Measurements from ENCODE around the gene PTBP1. TPM values are rescaled to one million over a fixed set of nuclear protein-coding genes. Genes with fewer than 3 reads are reported as not detected.

PTBP1 gene
- total RNA-seq, 1 experiment from 2014 or later, result 515 TPM

GRCh38 chr19:827710-828321 is 30.6 kb downstream of the PTBP1 start, which contains the start of gene AZU1:
Gene AZU1 (plus strand): TSS chr19:827837. CDS start chr19:827847, 10 bp downstream.
- Histone ChIP-seq H3K9me3 (ENCODE audit: control insufficient read depth, insufficient read depth, low read depth, low read length) (no peaks in the 10 kb centered on the region), H3K27me3 (ENCODE audit: control insufficient read depth, insufficient read depth, low read length) (no peaks in the 10 kb centered on the region), H3K4me3 (ENCODE audit: low read depth in 2 of 2, low read length in 2 of 2) (no peak within 1 kb of the TSS), H3K27ac (ENCODE audit: low read length) (no peak within 1 kb of the TSS), H3K4me1 (ENCODE audit: control insufficient read depth, insufficient read depth, low read length) (peaks cover 10% of the 10 kb centered on the region), H3K36me3 (ENCODE audit: control insufficient read depth, insufficient read depth, low read length) (no peaks in the 10 kb centered on the region)
- in situ Hi-C loops (cut with HindIII; ENCODE audit: low pct_unique_long_range_greater_than_20kb, low sequenced_read_pairs) (no loop called here), intact Hi-C loops (cut with micrococcal nuclease; ENCODE audit: unreplicated experiment) (no loop called here)
- DNase-seq (ENCODE audit: low read depth, low spot score) (no peak), ATAC-seq (peak; percentile 50)
- no peak for TF ChIP-seq POLR2AphosphoS5 (IDR thresholded peaks at IDR 0.05; ENCODE audit: low read depth, low read length)
- TF ChIP-seq REST (IDR thresholded peaks at IDR 0.05; ENCODE audit: insufficient read depth in 1 of 2, low read depth in 2 of 2, low read length in 1 of 2), result no peak
- no peak for TF ChIP-seq SIN3A (IDR thresholded peaks at IDR 0.05; ENCODE audit: borderline replicate concordance, insufficient read depth, low read depth, low read length)
- no peak for TF ChIP-seq TCF7L2 (IDR thresholded peaks at IDR 0.05; ENCODE audit: low read depth, low read length)
- POLR2A ChIA-PET, result no interaction called here
- BruUV-seq (replicated peaks), result no TSS peak
- CTCF ChIA-PET, result no interaction called here

- TF ChIP-seq CTCF (IDR thresholded peaks at IDR 0.05) (no peak), SIN3A (IDR thresholded peaks at IDR 0.05; ENCODE audit: borderline replicate concordance, insufficient read depth, low read depth, low read length) (no peak), REST (IDR thresholded peaks at IDR 0.05; ENCODE audit: insufficient read depth in 1 of 2, low read depth in 2 of 2, low read length in 1 of 2) (no peak), POLR2AphosphoS5 (IDR thresholded peaks at IDR 0.05; ENCODE audit: low read depth, low read length) (no peak), TCF7L2 (IDR thresholded peaks at IDR 0.05; ENCODE audit: low read depth, low read length) (no peak)
- Histone ChIP-seq H3K36me3 (ENCODE audit: control insufficient read depth, insufficient read depth, low read length) (no peaks in the 10 kb centered on the region), H3K4me3 (ENCODE audit: low read depth in 2 of 2, low read length in 2 of 2) (no peak overlapping the region), H3K27ac (ENCODE audit: low read length) (no peak overlapping the region), H3K9me3 (ENCODE audit: control insufficient read depth, insufficient read depth, low read depth, low read length) (no peaks in the 10 kb centered on the region), H3K4me1 (ENCODE audit: control insufficient read depth, insufficient read depth, low read length) (peaks cover 2% of the 10 kb centered on the region; the same call in 1 of the 2 replicates), H3K27me3 (ENCODE audit: control insufficient read depth, insufficient read depth, low read length) (no peaks in the 10 kb centered on the region)
- in situ Hi-C loops (cut with HindIII; ENCODE audit: low pct_unique_long_range_greater_than_20kb, low sequenced_read_pairs) (no loop called here), intact Hi-C loops (cut with micrococcal nuclease; ENCODE audit: unreplicated experiment) (no loop called here)
- CTCF ChIA-PET, result no interaction called here
- DNase-seq (ENCODE audit: low read depth, low spot score) (no peak), ATAC-seq (0 out of 2 replicates have a peak, but pooled peaks have one; percentile 11)
- POLR2A ChIA-PET, result no interaction called here
- no TSS peak for BruUV-seq (replicated peaks)
These were observed 32.0 kb downstream of the PTBP1 start for GRCh38 chr19:829129-829758.

All from Panc1 (cell line).